Activated naive CD8-positive, alpha-beta T cell treated with anti-CD3 and anti-CD28 coated beads, Interleukin-2, amount 10 ng/mL, durations not matched to agents 7 days and 5 days (primary cell): ENCODE results near the gene PDZD2. TPM values are rescaled to one million over a fixed set of nuclear protein-coding genes. Genes with fewer than 3 reads are reported as not detected.
"Not testable (repeated sequence)": the region's sequence is repeated elsewhere in the genome, so short reads cannot be mapped to it uniquely, and the experiment has no call there.

Source experiments
- ATAC-seq: fragments of 150-1000 bp; cut with Tn5 transposase; one replicate; pipeline ENCODE4 v1.10.0; 2021; ENCODE audit warnings: low read depth, moderate library complexity
- POLR2A ChIA-PET: fragments of 350-600 bp; sonication (Branson Sonifier 250); formaldehyde crosslinking; loops from one replicate; lab custom pipeline; 2021; ENCODE audit warnings: antibody characterized with exemption; lab: Charles Lee
- DNase-seq: peaks from one replicate; pipeline ENCODE4 v3.0.0; 2021
- H3K27ac Mint-ChIP-seq: one replicate; pipeline ENCODE4 v1.8.0; 2022; ENCODE audit warnings: mild to moderate bottlenecking, mixed read lengths
- H3K27me3 Mint-ChIP-seq: one replicate; pipeline ENCODE4 v1.8.0; 2022; ENCODE audit warnings: mild to moderate bottlenecking, moderate library complexity, mixed read lengths
- H3K36me3 Mint-ChIP-seq: one replicate; pipeline ENCODE4 v1.8.0; 2021; ENCODE audit warnings: mild to moderate bottlenecking, mixed read lengths
- H3K4me1 Mint-ChIP-seq: one replicate; pipeline ENCODE4 v1.8.0; 2021; ENCODE audit warnings: mixed read lengths
- H3K4me3 Mint-ChIP-seq: one replicate; pipeline ENCODE4 v1.8.0; 2022; ENCODE audit warnings: mild to moderate bottlenecking, moderate library complexity, mixed read lengths
- H3K9me3 Mint-ChIP-seq: one replicate; pipeline ENCODE4 v1.8.0; 2021; ENCODE audit warnings: mixed read lengths
- total RNA-seq, 2 experiments: library from RNA; stranded (reverse); gene quantifications; one replicate each; pipeline ENCODE4 v1.2.3, GENCODE V29; 2021

PDZD2 gene
- total RNA-seq, 2 experiments from 2014 or later = 0.14 to 0.22 TPM

DNA sequence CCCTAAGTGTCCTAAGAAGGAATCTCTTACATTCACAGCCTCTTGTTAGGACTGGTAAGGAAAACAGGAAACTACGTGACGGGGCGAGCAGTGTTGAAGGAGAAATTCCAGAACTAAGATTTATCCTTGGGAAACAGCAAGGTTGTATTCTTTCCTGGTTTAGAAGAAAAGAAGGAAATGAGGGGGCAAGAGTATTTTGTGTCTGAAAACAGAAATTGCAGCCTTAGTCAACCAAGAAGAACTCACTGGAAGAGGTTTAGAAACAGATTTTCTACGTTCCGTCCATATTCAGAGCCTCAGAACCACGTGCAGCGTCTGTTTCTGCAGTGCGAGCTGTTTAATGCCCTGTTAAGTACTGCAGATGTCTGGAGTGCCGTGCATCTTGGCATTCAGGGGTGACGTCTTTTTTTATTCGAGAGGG, 460.0 kb downstream of the PDZD2 start:
- POLR2A ChIA-PET = no interaction called here
- Mint-ChIP-seq H3K27me3 (no peaks in the 10 kb centered on the region), H3K4me1 (peaks cover 2% of the 10 kb centered on the region), H3K36me3 (peaks cover 12% of the 10 kb centered on the region), H3K4me3 (no peak overlapping the region), H3K9me3 (no peaks in the 10 kb centered on the region), H3K27ac (no peak overlapping the region)
- no peak for ATAC-seq
- DNase-seq = no peak

- H3K36me3 Mint-ChIP-seq = peaks cover 12% of the 10 kb centered on the region
- ATAC-seq (no peak), DNase-seq (no peak)
- POLR2A ChIA-PET = no interaction called here
- H3K4me1 Mint-ChIP-seq = peaks cover 2% of the 10 kb centered on the region
- H3K4me3 Mint-ChIP-seq = no peak overlapping the region
- no peaks in the 10 kb centered on the region for H3K9me3 Mint-ChIP-seq
- H3K27me3 Mint-ChIP-seq = no peaks in the 10 kb centered on the region
- no peak overlapping the region for H3K27ac Mint-ChIP-seq
These were observed 460.6 kb downstream of the PDZD2 start for GRCh38 chr5:32099486-32100035.

GRCh38 chr5:32100230-32100629, 461.3 kb downstream of the PDZD2 start:
- H3K4me3 Mint-ChIP-seq = no peak overlapping the region
- peaks cover 12% of the 10 kb centered on the region for H3K36me3 Mint-ChIP-seq
- POLR2A ChIA-PET = no interaction called here
- ATAC-seq (no peak), DNase-seq (no peak)
- H3K4me1 Mint-ChIP-seq = peaks cover 2% of the 10 kb centered on the region
- H3K9me3 Mint-ChIP-seq = no peaks in the 10 kb centered on the region
- no peaks in the 10 kb centered on the region for H3K27me3 Mint-ChIP-seq
- no peak overlapping the region for H3K27ac Mint-ChIP-seq

DNA sequence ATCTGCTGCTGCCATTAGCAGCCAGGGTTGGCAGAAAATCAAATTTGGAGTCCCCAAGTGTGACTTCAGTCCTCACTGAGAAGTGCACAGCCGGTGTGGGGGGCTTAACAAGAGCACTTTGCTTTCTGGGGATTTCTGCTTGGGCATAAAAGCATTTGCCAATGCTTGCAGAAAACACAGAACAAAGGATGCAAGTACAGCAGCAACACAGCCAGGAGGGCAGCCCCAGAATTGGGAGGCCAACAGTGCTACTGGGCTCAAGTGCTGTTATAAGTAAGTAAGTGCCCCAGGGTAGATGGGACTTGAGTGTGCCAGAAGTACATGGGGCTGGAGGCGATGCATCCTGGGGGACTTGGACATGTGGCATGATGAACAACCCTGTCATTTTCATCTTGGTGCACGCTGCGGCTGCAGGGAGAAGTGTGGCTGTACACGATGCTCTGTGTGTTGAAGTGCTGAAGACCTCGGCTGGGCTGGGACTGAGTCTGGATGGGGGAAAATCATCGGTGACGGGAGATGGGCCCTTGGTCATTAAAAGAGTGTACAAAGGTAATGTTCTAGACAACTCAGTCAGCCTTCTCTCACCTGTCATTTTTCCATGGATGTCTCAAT, 461.9 kb downstream of the PDZD2 start:
- POLR2A ChIA-PET = no interaction called here
- DNase-seq = no peak
- Mint-ChIP-seq H3K27ac (no peak overlapping the region), H3K27me3 (no peaks in the 10 kb centered on the region), H3K4me1 (peaks cover 2% of the 10 kb centered on the region), H3K9me3 (no peaks in the 10 kb centered on the region), H3K4me3 (no peak overlapping the region), H3K36me3 (peaks cover 14% of the 10 kb centered on the region)
- no peak for ATAC-seq

GRCh38 chr5:32102254-32102986, 463.5 kb downstream of the PDZD2 start:
- H3K27ac Mint-ChIP-seq = no peak overlapping the region
- no peak overlapping the region for H3K4me3 Mint-ChIP-seq
- H3K36me3 Mint-ChIP-seq = peaks cover 11% of the 10 kb centered on the region
- ATAC-seq = no peak
- H3K9me3 Mint-ChIP-seq = no peaks in the 10 kb centered on the region
- no peak for DNase-seq
- peaks cover 2% of the 10 kb centered on the region for H3K4me1 Mint-ChIP-seq
- H3K27me3 Mint-ChIP-seq = no peaks in the 10 kb centered on the region
- POLR2A ChIA-PET = no interaction called here

GRCh38 chr5:32103521-32103920, 464.6 kb downstream of the PDZD2 start:
- H3K4me1 Mint-ChIP-seq = peaks cover 2% of the 10 kb centered on the region
- POLR2A ChIA-PET = interaction anchor here (0.6 kb wide), 1 partner anchor 72 kb away, joined by 3 read pairs; no protein-coding TSS in a partner anchor
- H3K27me3 Mint-ChIP-seq = no peaks in the 10 kb centered on the region
- H3K27ac Mint-ChIP-seq = no peak overlapping the region
- H3K9me3 Mint-ChIP-seq = no peaks in the 10 kb centered on the region
- no peak overlapping the region for H3K4me3 Mint-ChIP-seq
- peaks cover 13% of the 10 kb centered on the region for H3K36me3 Mint-ChIP-seq
- ATAC-seq = no peak
- no peak for DNase-seq

- H3K9me3 Mint-ChIP-seq = no peaks in the 10 kb centered on the region
- peaks cover 14% of the 10 kb centered on the region for H3K36me3 Mint-ChIP-seq
- no peak overlapping the region for H3K4me3 Mint-ChIP-seq
- peaks cover 3% of the 10 kb centered on the region for H3K4me1 Mint-ChIP-seq
- no peak overlapping the region for H3K27ac Mint-ChIP-seq
- POLR2A ChIA-PET = no interaction called here
- ATAC-seq (no peak), DNase-seq (no peak)
- no peaks in the 10 kb centered on the region for H3K27me3 Mint-ChIP-seq
These were observed 468.4 kb downstream of the PDZD2 start for GRCh38 chr5:32107291-32107690.

DNA sequence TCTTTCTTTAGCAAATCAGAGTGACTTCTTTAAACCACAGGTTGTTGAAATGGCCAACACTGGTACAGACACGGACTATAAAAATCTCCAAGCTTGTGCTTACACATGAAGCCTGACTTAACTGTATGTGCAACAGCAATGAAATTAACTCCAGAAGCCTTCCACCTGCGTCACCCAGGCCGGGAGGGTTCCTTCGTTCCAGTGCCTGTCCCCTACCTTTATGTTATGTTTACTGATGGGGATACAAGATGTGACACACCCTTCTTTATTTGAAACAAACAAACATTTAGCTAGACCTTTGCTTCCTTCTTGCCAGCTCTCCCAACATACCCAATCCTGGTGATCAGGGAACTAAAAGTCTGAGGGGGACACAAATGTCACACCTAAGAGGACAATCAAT, 469.2 kb downstream of the PDZD2 start:
- peaks cover 12% of the 10 kb centered on the region for H3K36me3 Mint-ChIP-seq
- no peaks in the 10 kb centered on the region for H3K27me3 Mint-ChIP-seq
- ATAC-seq = no peak

DNA sequence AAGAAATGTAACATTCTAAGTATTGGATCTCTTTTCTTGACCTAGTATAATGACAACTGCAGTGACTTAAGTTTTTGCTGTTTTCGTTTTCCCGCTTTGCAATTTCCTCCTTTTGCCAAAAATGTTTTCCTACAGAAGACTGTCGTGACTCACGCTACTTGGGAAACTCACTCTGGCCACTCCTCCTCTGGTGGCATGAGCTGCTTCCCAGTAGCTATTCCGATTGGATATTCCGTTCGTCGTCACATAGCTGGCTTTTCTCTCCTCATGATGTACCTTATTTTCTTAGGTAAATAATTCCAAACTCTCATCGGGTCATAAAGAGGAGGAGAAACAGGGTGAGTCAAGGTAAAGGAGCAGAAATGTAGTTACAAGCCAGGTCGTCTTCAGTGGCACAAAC, 470.3 kb downstream of the PDZD2 start:
- H3K9me3 Mint-ChIP-seq = no peaks in the 10 kb centered on the region
- H3K36me3 Mint-ChIP-seq = peaks cover 12% of the 10 kb centered on the region
- no peak overlapping the region for H3K4me3 Mint-ChIP-seq
- DNase-seq = no peak
- H3K4me1 Mint-ChIP-seq = peaks cover 2% of the 10 kb centered on the region
- H3K27me3 Mint-ChIP-seq = no peaks in the 10 kb centered on the region
- no peak overlapping the region for H3K27ac Mint-ChIP-seq
- POLR2A ChIA-PET = no interaction called here
- no peak for ATAC-seq

More for the DNA sequence above, 469.2 kb downstream of the PDZD2 start:
- Mint-ChIP-seq H3K4me1 (peaks cover 2% of the 10 kb centered on the region), H3K27ac (no peak overlapping the region), H3K9me3 (no peaks in the 10 kb centered on the region), H3K4me3 (no peak overlapping the region)
- POLR2A ChIA-PET = no interaction called here
- DNase-seq = no peak

GRCh38 chr5:32110111-32110696, 471.3 kb downstream of the PDZD2 start:
- Mint-ChIP-seq H3K36me3 (peaks cover 17% of the 10 kb centered on the region), H3K27ac (no peak overlapping the region)
- ATAC-seq = no peak

GRCh38 chr5:32115985-32116384, 477.1 kb downstream of the PDZD2 start:
- ATAC-seq (no peak), DNase-seq (no peak)
- H3K9me3 Mint-ChIP-seq = no peaks in the 10 kb centered on the region
- H3K4me3 Mint-ChIP-seq = no peak overlapping the region
- H3K27me3 Mint-ChIP-seq = no peaks in the 10 kb centered on the region
- no peak overlapping the region for H3K27ac Mint-ChIP-seq
- H3K4me1 Mint-ChIP-seq = peaks cover 15% of the 10 kb centered on the region
- peaks cover 31% of the 10 kb centered on the region for H3K36me3 Mint-ChIP-seq
- POLR2A ChIA-PET = interaction anchor here (0.6 kb wide), 1 partner anchor 25 kb away, joined by 3 read pairs; no protein-coding TSS in a partner anchor

More at GRCh38 chr5:32110111-32110696, 471.3 kb downstream of the PDZD2 start:
- DNase-seq = no peak
- no peaks in the 10 kb centered on the region for H3K27me3 Mint-ChIP-seq
- peaks cover 2% of the 10 kb centered on the region for H3K4me1 Mint-ChIP-seq
- POLR2A ChIA-PET = no interaction called here
- H3K9me3 Mint-ChIP-seq = no peaks in the 10 kb centered on the region
- H3K4me3 Mint-ChIP-seq = no peak overlapping the region

DNA sequence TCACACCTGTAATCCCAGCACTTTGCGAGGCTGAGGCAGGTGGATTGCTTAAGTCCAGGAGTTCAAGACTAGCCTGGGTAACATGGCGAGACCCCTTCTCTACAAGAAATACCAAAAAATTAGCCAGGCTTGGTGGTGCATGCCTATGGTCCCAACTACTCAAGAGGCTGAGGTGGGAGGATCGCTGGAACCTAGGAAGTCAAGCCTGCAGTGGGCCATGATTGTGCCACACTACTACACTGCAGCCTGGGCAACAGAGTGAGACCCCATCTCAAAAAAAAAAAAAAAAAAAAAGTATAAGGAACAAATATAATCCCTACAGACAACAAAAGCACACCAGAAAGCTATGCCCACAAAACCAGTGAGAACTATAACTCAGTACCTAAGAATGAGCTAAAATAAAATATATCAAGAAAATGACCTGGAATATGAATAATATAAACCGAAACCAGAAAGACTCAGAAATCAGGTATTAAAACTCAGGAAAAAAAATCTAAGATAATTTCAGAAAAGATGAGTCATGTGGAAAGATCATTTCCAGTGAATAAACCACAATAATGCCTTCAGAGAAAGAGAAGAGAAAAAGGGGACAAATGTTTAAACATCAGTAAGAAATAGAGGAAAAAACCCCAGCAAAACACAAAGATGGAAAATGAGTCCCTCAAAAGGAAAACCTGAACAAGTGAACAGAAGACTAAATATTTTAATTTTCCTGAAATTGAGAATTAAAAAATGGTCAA, 477.8 kb downstream of the PDZD2 start:
- Mint-ChIP-seq H3K4me3 (no peak overlapping the region), H3K36me3 (peaks cover 35% of the 10 kb centered on the region), H3K27me3 (no peaks in the 10 kb centered on the region), H3K27ac (no peak overlapping the region), H3K4me1 (peaks cover 16% of the 10 kb centered on the region), H3K9me3 (no peaks in the 10 kb centered on the region)
- ATAC-seq (no peak), DNase-seq (no peak)
- POLR2A ChIA-PET = no interaction called here

GRCh38 chr5:32118922-32119321, 480.0 kb downstream of the PDZD2 start:
- H3K27ac Mint-ChIP-seq, H3K4me3 Mint-ChIP-seq, DNase-seq, POLR2A ChIA-PET, H3K9me3 Mint-ChIP-seq, ATAC-seq, H3K27me3 Mint-ChIP-seq: not testable (repeated sequence)
- Mint-ChIP-seq H3K4me1 (peaks cover 15% of the 10 kb centered on the region), H3K36me3 (peaks cover 38% of the 10 kb centered on the region)
